Measurements from ENCODE around the gene MSH5.

GRCh38 chr6:31737315-31737990 is 2.4 kb upstream of the MSH5 start:
- TF ChIP-seq EZH2phosphoT487 (IDR thresholded peaks at IDR 0.05; ENCODE audit: borderline replicate concordance, low read depth, low read length) (no peak), CTCF (conservative IDR thresholded peaks at IDR 0.05; ENCODE audit: low read length) (no peak)

Data from OCI-LY7 (cell line).